Suppressor macrophage (primary cell): Measurements from ENCODE around the gene FAM221B.
A peak's percentile ranks its signal among the peaks of the same experiment; 100 is the strongest.

Experiments
- DNase-seq, 4 experiments: peaks; one replicate each; pipeline ENCODE4 v3.0.0-alpha.2; 2020 to 2022

The FAM221B gene

GRCh38 chr9:35791297-35791921 lies 37.1 kb downstream of the FAM221B start, which contains the start of gene NPR2:
Gene NPR2, plus strand, starts transcription at chr9:35791591. Its CDS starts 818 bp downstream, at chr9:35792409.
- peak in 2 of 4 experiments; percentile 40 to 59 for DNase-seq

- peak; percentile 68 to 84 (median 75) for DNase-seq
These were observed 37.9 kb downstream of the FAM221B start for GRCh38 chr9:35790385-35791296.

- no peak for DNase-seq
These were observed 38.5 kb downstream of the FAM221B start for GRCh38 chr9:35790025-35790384.

GRCh38 chr9:35789541-35789940 lies 39.0 kb downstream of the FAM221B start:
- no peak for DNase-seq

GRCh38 chr9:35783418-35783817 lies 45.1 kb downstream of the FAM221B start:
- DNase-seq = no peak

- DNase-seq = no peak
These were observed 47.5 kb downstream of the FAM221B start for GRCh38 chr9:35781066-35781465.

- no peak for DNase-seq
These were observed 50.0 kb downstream of the FAM221B start for GRCh38 chr9:35778496-35778895.

GRCh38 chr9:35776018-35776417 lies 52.5 kb downstream of the FAM221B start:
- peak in 1 of 4 experiments; percentile 36 for DNase-seq

GRCh38 chr9:35774907-35775635 lies 53.5 kb downstream of the FAM221B start:
- DNase-seq = peak; percentile 77 to 87 (median 84)

- DNase-seq = no peak
These were observed 56.6 kb downstream of the FAM221B start for GRCh38 chr9:35771943-35772342.

- no peak for DNase-seq
These were observed 57.0 kb downstream of the FAM221B start for GRCh38 chr9:35771534-35771933.

GRCh38 chr9:35771075-35771433 lies 57.5 kb downstream of the FAM221B start:
- peak in 3 of 4 experiments; percentile 11 to 23 (median 14) for DNase-seq

- DNase-seq = no peak
These were observed 58.8 kb downstream of the FAM221B start for GRCh38 chr9:35769763-35770162.

GRCh38 chr9:35767458-35767857 lies 61.1 kb downstream of the FAM221B start:
- no peak for DNase-seq

GRCh38 chr9:35766997-35767396 lies 61.5 kb downstream of the FAM221B start:
- no peak for DNase-seq
